ACC112 (cell line): ENCODE measurements around the gene MED28.
"Not testable (repeated sequence)": the region's sequence is repeated elsewhere in the genome, so short reads cannot be mapped to it uniquely, and the experiment has no call there.

ENCODE experiments used
- H2AFZ ChIP-seq: fragments of 200-600 bp; sonication (generic); one replicate; pipeline ENCODE4 v1.6.0; 2017; ENCODE audit warnings: antibody characterized with exemption, low read length; ENCODE audit not compliant: unreplicated experiment
- H3K27ac ChIP-seq: fragments of 200-600 bp; sonication (generic); 2 replicates; pipeline ENCODE4 v1.5.1; 2014; ENCODE audit warnings: low read depth, mild to moderate bottlenecking, antibody characterized with exemption, low read length, moderate library complexity
- H3K27me3 ChIP-seq: fragments of 200-600 bp; sonication (generic); 2 replicates; pipeline ENCODE4 v1.6.1; 2014; ENCODE audit warnings: mild to moderate bottlenecking, antibody characterized with exemption, low read length, moderate library complexity, mixed read lengths; ENCODE audit not compliant: insufficient read depth
- H3K36me3 ChIP-seq: fragments of 200-600 bp; sonication (generic); 2 replicates; pipeline ENCODE4 v1.6.1; 2016; ENCODE audit warnings: mild to moderate bottlenecking, antibody characterized with exemption, low read length, moderate library complexity, mixed read lengths; ENCODE audit not compliant: insufficient read depth
- H3K4me1 ChIP-seq: fragments of 200-600 bp; sonication (generic); one replicate; pipeline ENCODE4 v1.6.1; 2016; ENCODE audit warnings: low read length, mixed read lengths; ENCODE audit not compliant: insufficient read depth, unreplicated experiment, control insufficient read depth
- H3K4me3 ChIP-seq: fragments of 200-600 bp; sonication (generic); 2 replicates; pipeline ENCODE4 v1.5.1; 2014; ENCODE audit warnings: mild to moderate bottlenecking, low read depth, low read length
- H3K79me2 ChIP-seq: fragments of 200-600 bp; sonication (generic); one replicate; pipeline ENCODE4 v1.6.0; 2016; ENCODE audit warnings: low read length; ENCODE audit not compliant: control insufficient read depth, unreplicated experiment, insufficient read depth

MED28 gene, protein sequence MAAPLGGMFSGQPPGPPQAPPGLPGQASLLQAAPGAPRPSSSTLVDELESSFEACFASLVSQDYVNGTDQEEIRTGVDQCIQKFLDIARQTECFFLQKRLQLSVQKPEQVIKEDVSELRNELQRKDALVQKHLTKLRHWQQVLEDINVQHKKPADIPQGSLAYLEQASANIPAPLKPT

DNA sequence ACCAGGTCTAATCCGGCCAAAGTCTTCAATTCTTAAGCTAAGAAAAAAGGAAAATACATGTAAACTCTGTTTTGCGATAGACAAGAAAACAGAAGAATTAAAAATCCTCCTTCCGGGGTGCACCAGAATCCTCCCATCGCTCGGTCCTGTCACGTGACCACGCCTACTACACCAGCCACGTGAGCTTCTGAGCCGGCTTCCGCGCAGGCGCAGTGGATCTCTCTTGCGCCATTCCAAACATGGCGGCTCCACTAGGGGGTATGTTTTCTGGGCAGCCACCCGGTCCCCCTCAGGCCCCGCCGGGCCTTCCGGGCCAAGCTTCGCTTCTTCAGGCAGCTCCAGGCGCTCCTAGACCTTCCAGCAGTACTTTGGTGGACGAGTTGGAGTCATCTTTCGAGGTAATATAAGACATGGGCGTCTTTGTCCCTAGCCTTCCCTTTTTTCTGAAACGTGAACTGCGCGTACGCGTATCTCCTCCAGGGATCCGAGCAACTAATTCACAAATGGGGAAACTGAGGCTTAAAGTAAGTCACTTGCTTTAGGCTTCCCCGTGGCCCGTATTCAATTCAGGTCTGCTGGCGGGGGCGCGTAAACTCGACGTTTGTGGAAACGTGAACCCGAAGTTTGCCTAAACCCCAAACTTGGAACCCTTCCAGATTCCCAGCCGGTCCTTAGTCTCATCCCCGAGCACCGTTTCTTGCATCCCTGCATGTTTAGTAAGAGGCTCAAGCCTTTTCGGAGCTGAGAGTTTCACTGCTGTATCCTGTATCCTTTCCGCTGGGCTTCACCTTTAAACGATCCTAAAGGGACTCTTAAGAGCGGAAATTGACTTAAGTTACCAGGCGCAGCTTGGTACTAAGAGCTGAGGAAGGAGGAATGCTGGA lies at the start of gene MED28:
Gene MED28 (plus strand): TSS at position 226 of the 884 bp plus-strand sequence. CDS start 14 bp downstream, at position 240.
- Histone ChIP-seq H3K79me2 (peaks cover 49% of the 10 kb centered on the region), H3K36me3 (peaks cover 9% of the 10 kb centered on the region; the same call in 1 of the 2 replicates), H3K27me3 (no peaks in the 10 kb centered on the region), H3K4me3 (peak within 1 kb of the TSS; percentile 97), H3K4me1 (peaks cover 31% of the 10 kb centered on the region), H3K27ac (peak within 1 kb of the TSS; percentile 81), H2AFZ (peak within 1 kb of the TSS; percentile 71)

DNA sequence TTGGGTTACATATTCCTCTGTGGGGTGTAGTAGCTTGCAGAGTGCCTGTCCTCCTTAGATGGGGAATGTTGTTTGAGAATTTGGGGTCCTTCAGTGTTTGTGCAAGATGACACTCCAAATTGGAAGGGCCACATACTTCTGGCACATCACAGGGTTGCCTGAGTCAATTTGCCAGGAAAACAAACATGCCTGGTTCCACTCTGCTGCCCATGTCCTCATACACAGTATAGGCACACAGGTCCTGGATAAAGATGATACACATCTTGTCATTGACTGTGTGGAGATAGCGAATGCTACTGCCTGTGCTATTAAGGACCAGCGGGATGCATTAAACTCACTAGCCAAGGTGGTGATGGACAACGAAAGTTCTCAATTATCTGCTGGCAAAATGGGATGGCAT lies 48.6 kb upstream of the MED28 start:
- no peaks in the 10 kb centered on the region for H3K27me3 ChIP-seq
- H3K79me2 ChIP-seq, result no peaks in the 10 kb centered on the region
- peaks cover 10% of the 10 kb centered on the region for H3K4me1 ChIP-seq
- H3K36me3 ChIP-seq, result no peaks in the 10 kb centered on the region
- H3K27ac ChIP-seq, result no peak overlapping the region
- H2AFZ ChIP-seq, result no peak overlapping the region
- H3K4me3 ChIP-seq, result no peak overlapping the region

DNA sequence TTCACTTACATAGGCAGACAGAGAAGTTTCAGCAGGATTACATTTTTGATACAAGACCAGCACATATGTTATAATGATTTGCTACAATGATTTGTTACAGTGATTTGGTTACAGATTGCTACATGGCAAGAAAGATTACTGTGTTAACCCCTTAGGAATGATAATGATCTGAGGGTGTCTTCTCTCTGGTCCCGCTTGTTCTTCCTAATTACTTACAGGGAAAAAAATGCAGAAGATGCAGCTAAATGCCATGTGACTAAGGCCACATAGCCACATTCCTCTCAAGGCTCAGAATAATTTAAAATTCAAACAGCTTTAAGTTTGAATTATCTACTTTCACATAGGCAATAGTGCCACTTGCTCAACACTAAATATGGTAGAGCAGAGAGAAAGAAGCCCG lies 47.2 kb upstream of the MED28 start:
- Histone ChIP-seq H3K27ac (no peak overlapping the region), H3K27me3 (no peaks in the 10 kb centered on the region), H3K4me3 (no peak overlapping the region), H3K4me1 (no peaks in the 10 kb centered on the region), H3K36me3 (no peaks in the 10 kb centered on the region), H3K79me2 (no peaks in the 10 kb centered on the region), H2AFZ (no peak overlapping the region)

DNA sequence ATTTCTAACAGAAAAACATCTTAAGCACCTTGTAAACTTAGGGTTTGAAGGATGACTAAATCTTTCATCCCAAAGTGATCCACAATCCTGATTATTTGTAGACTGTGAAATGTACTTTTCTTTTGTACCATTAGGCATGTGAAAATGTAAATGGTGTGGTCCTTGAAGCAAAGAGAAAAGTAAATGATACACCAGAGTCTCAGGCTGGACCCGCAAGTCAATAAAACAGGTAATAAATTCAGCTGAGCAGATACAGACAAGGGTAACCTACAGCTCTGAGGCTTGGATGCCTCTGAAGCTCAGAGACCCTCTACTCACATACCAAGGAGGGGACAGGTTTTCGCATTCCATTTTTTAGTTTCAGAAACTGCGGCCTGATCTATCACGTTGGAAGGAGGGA lies 40.2 kb upstream of the MED28 start:
- H3K4me3 ChIP-seq, result no peak overlapping the region
- H3K79me2 ChIP-seq, result peaks cover 18% of the 10 kb centered on the region
- peaks cover 12% of the 10 kb centered on the region for H3K4me1 ChIP-seq
- H3K27me3 ChIP-seq, result no peaks in the 10 kb centered on the region
- no peak overlapping the region for H2AFZ ChIP-seq
- H3K27ac ChIP-seq, result no peak overlapping the region
- peaks cover under 1% of the 10 kb centered on the region; the same call in 1 of the 2 replicates for H3K36me3 ChIP-seq

DNA sequence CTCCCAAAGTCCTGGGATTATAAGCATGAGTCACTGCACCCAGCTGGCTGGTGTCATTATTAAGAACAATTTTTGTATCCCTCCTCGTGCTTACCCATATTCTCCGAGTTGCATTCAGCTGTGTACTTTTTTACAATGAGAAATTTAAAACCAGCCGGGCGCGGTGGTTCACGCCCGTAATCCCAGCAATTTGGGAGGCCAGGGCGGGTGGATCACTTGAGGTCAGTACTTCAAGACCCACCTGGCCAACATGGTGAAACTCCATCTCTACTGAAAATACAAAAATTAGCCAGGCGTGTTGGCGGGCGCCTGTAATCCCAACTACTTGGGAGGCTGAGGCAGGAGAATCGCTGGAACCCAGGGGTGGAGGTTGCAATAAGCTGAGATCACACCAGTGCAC lies 39.3 kb upstream of the MED28 start:
- not testable (repeated sequence) for H3K27me3 ChIP-seq, H3K4me3 ChIP-seq, H2AFZ ChIP-seq, H3K27ac ChIP-seq, H3K36me3 ChIP-seq
- peaks cover 19% of the 10 kb centered on the region for H3K4me1 ChIP-seq
- peaks cover 27% of the 10 kb centered on the region for H3K79me2 ChIP-seq

DNA sequence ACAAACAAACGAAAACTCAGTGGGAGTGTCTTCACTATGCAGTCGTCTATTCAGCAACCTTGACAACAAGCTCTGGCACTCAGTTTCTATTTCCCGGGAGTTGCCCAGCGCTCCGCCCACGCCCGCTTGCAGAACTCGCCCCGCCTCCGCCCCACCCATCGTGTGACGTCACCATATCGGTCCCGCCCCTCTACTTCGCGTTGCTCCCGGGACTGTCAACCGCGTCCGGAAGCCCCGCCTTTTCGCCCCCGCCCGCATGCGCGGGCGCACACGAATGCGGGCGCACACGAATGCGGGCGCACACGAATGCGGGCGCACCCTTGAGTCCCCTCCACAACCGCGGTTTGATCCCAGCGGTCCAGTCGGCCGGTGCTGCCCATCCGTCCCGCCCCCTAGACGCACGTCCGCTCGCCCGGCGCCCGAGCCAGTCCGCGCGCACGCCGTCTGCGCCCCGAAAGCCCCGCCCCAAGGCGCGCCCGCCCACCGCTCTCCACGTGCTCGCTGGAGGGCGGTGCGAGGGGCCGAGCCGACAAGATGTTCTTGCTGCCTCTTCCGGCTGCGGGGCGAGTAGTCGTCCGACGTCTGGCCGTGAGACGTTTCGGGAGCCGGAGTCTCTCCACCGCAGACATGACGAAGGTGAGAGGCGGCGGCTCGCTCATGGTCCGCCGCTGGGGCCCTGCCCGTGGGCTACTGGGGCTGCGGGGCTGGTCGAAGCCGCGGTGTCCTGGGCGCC lies 37.3 kb upstream of the MED28 start, which contains the start of gene LAP3:
Gene LAP3 (plus strand): TSS at position 267 of the 733 bp plus-strand sequence. CDS start 268 bp downstream, at position 535.
- H3K27me3 ChIP-seq, result no peaks in the 10 kb centered on the region
- peaks cover 19% of the 10 kb centered on the region for H3K36me3 ChIP-seq
- H3K4me3 ChIP-seq, result peak within 1 kb of the TSS; percentile 96
- H3K79me2 ChIP-seq, result peaks cover 45% of the 10 kb centered on the region
- H3K4me1 ChIP-seq, result peaks cover 37% of the 10 kb centered on the region
- peak within 1 kb of the TSS; percentile 91 for H3K27ac ChIP-seq
- peak within 1 kb of the TSS; percentile 35 for H2AFZ ChIP-seq

DNA sequence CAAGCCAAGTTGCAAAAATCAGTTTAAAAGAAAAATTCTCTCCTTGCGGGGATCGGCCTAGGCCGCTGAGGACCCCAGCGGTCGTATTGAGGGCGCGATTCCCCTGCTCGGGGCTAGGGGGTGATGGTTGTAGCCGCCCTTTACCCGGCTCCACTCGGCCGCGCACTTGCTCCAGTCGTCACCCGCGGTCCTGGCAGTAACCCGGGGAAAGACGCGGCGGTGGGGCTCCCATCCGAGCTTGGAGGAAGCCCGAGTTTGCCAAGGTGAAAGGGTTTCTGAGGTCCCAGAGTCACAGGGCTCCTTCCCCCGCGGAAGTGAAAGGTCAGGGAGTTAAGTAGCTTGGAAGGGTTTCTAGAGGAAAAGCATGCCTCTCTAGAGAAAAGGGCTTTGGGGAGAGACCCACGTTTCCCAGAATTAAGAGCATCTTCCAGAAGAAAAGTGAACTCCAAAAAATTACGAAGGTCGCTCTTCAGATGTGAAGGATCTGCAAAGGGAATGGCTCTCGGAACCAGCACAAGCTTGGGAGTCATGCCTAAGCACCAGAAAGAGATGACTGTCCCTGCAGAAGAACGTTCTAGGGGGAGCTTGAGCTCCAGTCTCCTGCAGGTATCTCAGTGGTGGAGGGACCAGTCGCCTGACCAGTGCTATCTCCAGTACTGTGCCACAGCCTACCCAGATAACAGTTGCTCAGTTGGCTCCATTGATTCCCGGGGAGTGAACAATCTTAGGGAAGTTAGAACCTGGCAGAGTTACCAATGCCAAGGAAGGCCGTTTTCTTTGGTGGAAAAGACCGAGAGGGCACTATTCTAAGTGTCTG lies 36.6 kb upstream of the MED28 start:
- Histone ChIP-seq H3K27me3 (no peaks in the 10 kb centered on the region), H3K79me2 (peaks cover 50% of the 10 kb centered on the region), H3K36me3 (peaks cover 27% of the 10 kb centered on the region), H3K4me1 (peaks cover 37% of the 10 kb centered on the region), H3K4me3 (peak overlapping the region; percentile 96), H2AFZ (no peak overlapping the region), H3K27ac (peak overlapping the region; percentile 91)

DNA sequence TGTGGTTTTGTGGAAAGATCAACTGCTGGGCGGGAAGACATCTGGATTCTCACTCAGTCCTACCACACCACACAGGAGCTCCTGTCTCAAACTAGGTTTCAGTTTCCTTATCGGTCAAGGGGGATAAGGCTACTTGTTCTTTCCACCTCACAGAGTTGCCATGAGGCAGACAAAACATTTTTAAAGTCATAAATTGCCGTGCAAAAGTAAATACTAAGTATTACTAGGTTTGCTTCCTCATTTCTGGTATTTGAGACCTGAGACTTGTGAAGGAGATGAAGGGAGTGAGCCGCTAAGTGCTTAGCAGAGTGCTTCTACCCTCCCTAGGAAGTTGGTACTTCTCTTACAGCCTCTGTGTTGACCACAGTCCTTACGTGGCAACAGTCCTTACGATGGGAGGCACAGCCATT lies 36.0 kb upstream of the MED28 start:
- H3K27ac ChIP-seq, result peak overlapping the region; percentile 91
- peaks cover 50% of the 10 kb centered on the region for H3K79me2 ChIP-seq
- H2AFZ ChIP-seq, result no peak overlapping the region
- H3K4me1 ChIP-seq, result peaks cover 37% of the 10 kb centered on the region
- H3K4me3 ChIP-seq, result peak overlapping the region; percentile 96
- H3K36me3 ChIP-seq, result peaks cover 33% of the 10 kb centered on the region
- H3K27me3 ChIP-seq, result no peaks in the 10 kb centered on the region

DNA sequence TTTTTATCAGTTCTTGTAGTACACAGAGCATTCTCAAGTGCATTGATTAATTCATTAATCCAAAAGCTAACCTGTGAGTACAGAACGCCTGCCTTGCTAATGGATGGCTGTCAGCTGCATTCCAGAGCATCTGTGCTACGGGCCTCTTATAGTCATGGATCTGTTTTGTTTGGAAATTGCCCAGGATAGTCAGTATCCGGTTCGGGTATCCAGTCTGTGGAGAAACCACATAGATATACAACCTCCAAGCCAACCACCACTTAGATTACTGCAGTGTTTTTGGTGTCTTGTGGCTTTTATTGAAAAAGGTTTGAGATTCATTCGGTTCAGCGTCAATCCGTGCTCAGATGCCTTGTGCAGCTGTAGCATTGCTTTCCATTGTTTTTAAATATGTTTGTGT lies 33.5 kb upstream of the MED28 start:
- Histone ChIP-seq H3K27me3 (no peaks in the 10 kb centered on the region), H2AFZ (no peak overlapping the region), H3K4me3 (peak overlapping the region; percentile 96), H3K27ac (peak overlapping the region; percentile 91), H3K4me1 (peaks cover 36% of the 10 kb centered on the region), H3K79me2 (peaks cover 58% of the 10 kb centered on the region), H3K36me3 (peaks cover 57% of the 10 kb centered on the region)

DNA sequence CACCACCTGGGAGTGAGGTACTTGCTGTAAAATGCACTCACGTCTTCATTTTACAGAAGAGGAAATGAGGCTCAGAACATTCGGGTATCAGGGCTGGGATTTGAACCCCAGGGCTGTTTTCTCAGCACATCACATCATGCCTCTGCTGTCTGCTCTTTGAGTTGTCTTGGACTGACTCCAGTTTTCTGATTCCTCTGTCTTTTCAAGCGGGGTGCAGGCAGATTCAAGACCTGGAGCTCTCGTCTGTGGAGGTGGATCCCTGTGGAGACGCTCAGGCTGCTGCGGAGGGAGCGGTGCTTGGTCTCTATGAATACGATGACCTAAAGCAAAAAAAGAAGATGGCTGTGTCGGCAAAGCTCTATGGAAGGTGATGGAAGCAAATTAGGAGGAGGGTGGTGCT lies 31.2 kb upstream of the MED28 start:
- H3K4me1 ChIP-seq, result peaks cover 31% of the 10 kb centered on the region
- H3K4me3 ChIP-seq, result no peak overlapping the region
- H3K27me3 ChIP-seq, result no peaks in the 10 kb centered on the region
- peaks cover 65% of the 10 kb centered on the region for H3K79me2 ChIP-seq
- peaks cover 77% of the 10 kb centered on the region for H3K36me3 ChIP-seq
- no peak overlapping the region for H2AFZ ChIP-seq
- no peak overlapping the region for H3K27ac ChIP-seq
